LoVo (cell line): ENCODE measurements around the gene STX8.

Experiments used
- DNase-seq: peaks from one replicate; pipeline ENCODE4 v3.0.0-alpha.2; 2016; ENCODE audit warnings: low spot score

Gene STX8

GRCh38 chr17:9554715-9555114 is 20.9 kb downstream of the STX8 start:
- DNase-seq: peak; percentile 58

- DNase-seq: no peak
Observed at GRCh38 chr17:9553596-9553995, 22.0 kb downstream of the STX8 start.

- no peak for DNase-seq
Observed at GRCh38 chr17:9553181-9553580, 22.4 kb downstream of the STX8 start.

- no peak for DNase-seq
Observed at GRCh38 chr17:9549215-9549614, 26.4 kb downstream of the STX8 start.

- no peak for DNase-seq
Observed at GRCh38 chr17:9544221-9544620, 31.4 kb downstream of the STX8 start.

GRCh38 chr17:9541718-9542117 is 33.9 kb downstream of the STX8 start:
- DNase-seq: no peak

- DNase-seq: no peak
Observed at GRCh38 chr17:9538626-9539025, 37.0 kb downstream of the STX8 start.

GRCh38 chr17:9537177-9537776 is 38.3 kb downstream of the STX8 start:
- DNase-seq: no peak

- DNase-seq: no peak
Observed at GRCh38 chr17:9536061-9536460, 39.6 kb downstream of the STX8 start.

- no peak for DNase-seq
Observed at GRCh38 chr17:9533441-9533840, 42.2 kb downstream of the STX8 start.

- no peak for DNase-seq
Observed at GRCh38 chr17:9532715-9533114, 42.9 kb downstream of the STX8 start.

GRCh38 chr17:9531034-9531433 is 44.6 kb downstream of the STX8 start:
- no peak for DNase-seq

- no peak for DNase-seq
Observed at GRCh38 chr17:9529033-9529700, 46.5 kb downstream of the STX8 start.

- no peak for DNase-seq
Observed at GRCh38 chr17:9527788-9528187, 47.8 kb downstream of the STX8 start.

- DNase-seq: no peak
Observed at GRCh38 chr17:9522074-9522473, 53.5 kb downstream of the STX8 start.

GRCh38 chr17:9521062-9521461 is 54.6 kb downstream of the STX8 start:
- DNase-seq: no peak

GRCh38 chr17:9520649-9521048 is 55.0 kb downstream of the STX8 start:
- DNase-seq: no peak

- DNase-seq: no peak
Observed at GRCh38 chr17:9519583-9520272, 55.9 kb downstream of the STX8 start.

GRCh38 chr17:9517396-9517795 is 58.2 kb downstream of the STX8 start:
- no peak for DNase-seq

- DNase-seq: no peak
Observed at GRCh38 chr17:9513266-9513665, 62.4 kb downstream of the STX8 start.

- DNase-seq: peak; percentile 13
Observed at GRCh38 chr17:9512323-9513168, 63.1 kb downstream of the STX8 start.

GRCh38 chr17:9509236-9509816 is 66.3 kb downstream of the STX8 start:
- DNase-seq: no peak
